BLaER1 treated with 17β-estradiol and CSF1 and Interleukin-3, amounts not matched to agents 10 nM and 100 nM (cell line): ENCODE data around the gene ACSL5.

Source experiments
- H3K27ac ChIP-seq, 11 experiments: shearing (Covaris generic); formaldehyde crosslinking; 2 replicates each; pipeline ENCODE4 v1.8.1; 2022
- H3K27me3 ChIP-seq, 11 experiments: shearing (Covaris generic); formaldehyde crosslinking; 2 replicates each; pipeline ENCODE4 v1.8.1; 2022
- H3K36me3 ChIP-seq, 11 experiments: shearing (Covaris generic); formaldehyde crosslinking; 2 replicates each; pipeline ENCODE4 v1.8.1; 2022
- H3K4me1 ChIP-seq, 10 experiments: shearing (Covaris generic); formaldehyde crosslinking; 2 replicates each; pipeline ENCODE4 v1.8.1; 2022
- H3K4me2 ChIP-seq, 11 experiments: shearing (Covaris generic); formaldehyde crosslinking; 2 replicates each; pipeline ENCODE4 v1.8.1; 2022
- H3K4me3 ChIP-seq, 10 experiments: shearing (Covaris generic); formaldehyde crosslinking; 2 replicates each; pipeline ENCODE4 v1.8.1; 2022
- H3K9ac ChIP-seq, 11 experiments: shearing (Covaris generic); formaldehyde crosslinking; 2 replicates each; pipeline ENCODE4 v1.8.1; 2022
- H3K9me3 ChIP-seq, 11 experiments: shearing (Covaris generic); formaldehyde crosslinking; replicated peaks in 1 of 11; 2 replicates each; pipeline ENCODE4 v1.8.1; 2022
- H4K20me1 ChIP-seq, 11 experiments: shearing (Covaris generic); formaldehyde crosslinking; 2 replicates each; pipeline ENCODE4 v1.8.1; 2022
- Cebpa-rat ChIP-seq, 11 experiments: shearing (Covaris generic); IDR thresholded peaks; 2 replicates each; pipeline ENCODE4 v1.8.1; 2022

Gene ACSL5

DNA sequence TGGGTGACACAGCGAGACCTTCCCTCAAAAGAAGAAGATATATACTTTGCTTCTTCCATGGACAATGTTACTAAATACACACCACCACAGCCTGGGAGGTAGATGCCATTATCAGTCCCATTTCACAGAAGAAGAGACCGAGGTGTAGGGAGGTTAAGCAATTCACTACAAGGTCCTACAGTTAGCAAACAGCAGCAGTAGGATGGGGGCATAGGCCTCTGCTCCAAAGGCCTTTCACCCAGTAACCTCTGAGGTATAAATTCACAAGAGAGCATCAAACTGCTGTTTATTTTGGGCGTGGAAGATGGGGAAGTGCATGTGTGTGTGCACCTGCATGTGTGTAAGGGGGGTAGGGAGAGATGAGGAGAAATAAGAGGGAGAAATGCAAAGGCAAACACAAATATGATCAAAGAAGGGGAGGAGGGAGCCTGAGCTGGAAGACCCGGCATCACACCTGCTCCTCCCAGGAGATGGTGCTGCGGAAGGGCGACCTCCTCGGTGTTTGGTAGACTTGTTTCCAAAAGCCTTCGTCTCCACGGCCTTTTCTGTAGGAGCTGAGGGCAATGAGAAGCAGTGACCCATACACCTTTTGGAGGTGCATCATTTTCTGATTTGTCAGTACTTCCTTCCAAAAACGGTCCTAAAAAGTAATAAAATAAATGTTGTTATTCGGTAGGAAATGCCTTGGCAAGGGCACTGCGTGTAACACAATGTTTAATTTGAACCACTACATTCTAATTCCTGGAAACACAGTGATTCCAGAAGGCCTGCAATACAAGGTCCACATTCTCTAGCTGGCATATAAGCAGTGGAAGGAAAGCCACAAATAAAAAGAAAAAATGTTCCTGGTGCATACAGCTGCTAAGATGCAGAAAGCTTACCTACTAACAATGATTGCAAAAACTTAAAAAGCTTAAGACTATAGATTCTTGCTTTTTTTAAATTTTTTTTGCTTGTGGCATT is 25.9 kb upstream of the ACSL5 start:
- Histone ChIP-seq H3K4me2 (no peak overlapping the region), H3K4me3 (no peak overlapping the region)
- no peak for TF ChIP-seq Cebpa-rat (IDR thresholded peaks at IDR 0.05)

DNA sequence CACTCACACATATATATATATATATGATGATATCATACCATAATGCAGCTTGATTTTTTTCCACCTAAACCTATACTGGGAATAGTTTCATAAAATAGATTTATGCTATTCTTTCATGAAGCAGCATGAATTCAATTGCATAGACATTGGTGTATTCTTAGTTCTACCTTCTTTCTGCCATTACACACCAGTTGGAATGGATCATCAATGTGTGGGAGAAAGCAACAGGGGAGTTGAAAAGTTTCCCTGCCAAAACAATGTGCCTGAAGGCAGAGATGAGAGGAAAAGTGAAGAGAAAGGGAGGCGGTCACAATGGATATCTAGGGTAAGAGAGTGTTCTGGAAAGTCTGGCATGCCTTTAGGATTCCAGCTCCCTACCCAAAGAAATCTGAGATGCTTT is 25.2 kb upstream of the ACSL5 start:
- no peak overlapping the region for H3K9ac ChIP-seq
- peaks cover 0 to 14% (median 6%) of the 10 kb centered on the region in 11 experiments; a peak in 12 of 22 replicates for H3K9me3 ChIP-seq
- no peak overlapping the region for H3K4me3 ChIP-seq
- no peaks in the 10 kb centered on the region for H3K27me3 ChIP-seq
- no peak overlapping the region for H3K4me2 ChIP-seq
- peaks cover 0 to 13% (median 0%) of the 10 kb centered on the region in 10 experiments; a peak in 4 of 20 replicates for H3K4me1 ChIP-seq
- H3K36me3 ChIP-seq, result no peaks in the 10 kb centered on the region
- TF ChIP-seq Cebpa-rat (IDR thresholded peaks at IDR 0.05), result no peak
- no peak overlapping the region for H3K27ac ChIP-seq
- H4K20me1 ChIP-seq, result no peaks in the 10 kb centered on the region

More for the DNA sequence above, 25.9 kb upstream of the ACSL5 start:
- Histone ChIP-seq H3K9me3 (peaks cover 0 to 14% (median 6%) of the 10 kb centered on the region in 11 experiments; a peak in 12 of 22 replicates), H3K27me3 (no peaks in the 10 kb centered on the region), H3K9ac (no peak overlapping the region), H3K36me3 (no peaks in the 10 kb centered on the region), H3K27ac (no peak overlapping the region), H3K4me1 (peaks cover 0 to 13% (median 0%) of the 10 kb centered on the region in 10 experiments; a peak in 4 of 20 replicates), H4K20me1 (no peaks in the 10 kb centered on the region)

DNA sequence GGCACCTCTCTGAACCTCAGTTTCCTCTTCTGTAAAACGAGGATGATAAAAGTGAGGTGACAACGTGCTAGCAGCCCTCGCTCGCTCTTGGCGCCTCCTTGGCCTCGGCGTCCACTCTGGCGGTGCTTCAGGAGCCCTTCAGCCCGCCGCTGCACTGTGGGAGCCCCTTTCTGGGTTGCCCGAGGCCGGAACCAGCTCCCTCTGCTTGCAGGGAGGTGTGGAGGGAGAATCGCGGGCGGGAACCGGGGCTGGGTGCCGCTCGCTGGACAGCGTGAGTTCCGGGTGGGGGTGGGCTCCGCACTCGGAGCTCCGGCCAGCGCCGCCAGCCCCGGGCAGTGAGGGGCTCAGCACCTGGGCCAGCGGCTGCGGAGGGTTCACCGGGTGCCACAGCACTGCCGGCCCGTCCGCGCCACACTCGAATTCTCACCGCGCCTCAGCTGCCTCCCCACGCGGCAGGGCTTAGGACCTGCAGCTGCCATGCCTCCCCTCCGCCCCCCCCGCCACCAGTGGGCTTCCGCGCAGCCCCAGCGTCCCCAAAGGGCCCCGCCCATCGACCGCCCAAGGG is 24.3 kb upstream of the ACSL5 start:
- H3K27ac ChIP-seq, result no peak overlapping the region
- H3K4me2 ChIP-seq, result no peak overlapping the region
- H3K9me3 ChIP-seq, result peaks cover 0 to 14% (median 6%) of the 10 kb centered on the region in 11 experiments; a peak in 12 of 22 replicates
- H3K27me3 ChIP-seq, result no peaks in the 10 kb centered on the region
- TF ChIP-seq Cebpa-rat (IDR thresholded peaks at IDR 0.05), result no peak
- no peaks in the 10 kb centered on the region for H4K20me1 ChIP-seq
- no peak overlapping the region for H3K4me3 ChIP-seq
- H3K9ac ChIP-seq, result no peak overlapping the region
- no peaks in the 10 kb centered on the region for H3K36me3 ChIP-seq
- H3K4me1 ChIP-seq, result peaks cover 0 to 13% (median 0%) of the 10 kb centered on the region in 10 experiments; a peak in 4 of 20 replicates

DNA sequence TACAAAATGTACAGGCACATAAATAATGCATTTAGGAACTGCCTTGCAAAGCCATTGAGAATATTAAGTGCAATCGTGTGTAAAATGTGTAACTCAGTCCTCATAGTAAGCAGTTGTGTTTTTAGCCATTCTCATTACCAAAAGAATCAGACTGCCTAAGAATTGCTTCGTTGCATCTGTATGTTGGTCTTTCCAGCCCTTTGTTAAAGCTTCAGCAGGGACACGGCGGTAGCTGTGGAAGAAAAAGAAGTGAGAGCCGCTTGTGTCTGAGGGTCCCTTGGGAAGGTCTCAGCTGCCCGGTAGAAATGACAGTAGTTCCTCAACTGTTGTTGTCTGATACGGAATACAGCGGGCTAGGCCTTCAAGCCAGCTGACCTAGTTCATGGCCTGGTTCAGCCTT is 22.8 kb upstream of the ACSL5 start:
- Histone ChIP-seq H3K4me3 (no peak overlapping the region), H4K20me1 (no peaks in the 10 kb centered on the region), H3K9ac (no peak overlapping the region), H3K4me1 (peaks cover 0 to 13% (median 0%) of the 10 kb centered on the region in 10 experiments; a peak in 4 of 20 replicates), H3K4me2 (peak overlapping the region in 1 of 11 experiments; percentile 36; a peak in 2 of 22 replicates), H3K9me3 (peaks cover 0 to 14% (median 6%) of the 10 kb centered on the region in 11 experiments; a peak in 12 of 22 replicates), H3K36me3 (no peaks in the 10 kb centered on the region), H3K27ac (no peak overlapping the region), H3K27me3 (no peaks in the 10 kb centered on the region)
- no peak for TF ChIP-seq Cebpa-rat (IDR thresholded peaks at IDR 0.05)

DNA sequence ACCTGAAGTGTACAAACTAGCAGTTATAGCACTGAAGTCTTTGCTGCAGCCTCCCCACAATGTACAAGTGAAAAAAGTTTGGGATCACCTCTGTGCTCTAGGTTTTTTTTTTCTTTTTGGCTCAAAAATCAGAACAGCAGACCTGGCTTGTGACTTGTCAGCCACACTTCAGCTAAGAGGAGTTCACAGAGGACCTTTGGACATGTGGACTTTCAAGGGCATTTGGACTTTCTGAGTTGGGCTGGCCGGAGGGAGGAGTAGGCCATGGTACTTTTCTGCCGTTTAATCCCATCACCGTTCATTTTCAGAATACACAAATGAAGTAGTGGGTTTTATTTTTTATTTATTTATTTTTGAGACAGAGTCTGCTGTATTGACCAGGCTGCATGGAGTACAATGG is 21.9 kb upstream of the ACSL5 start:
- no peak overlapping the region for H3K9ac ChIP-seq
- H4K20me1 ChIP-seq, result no peaks in the 10 kb centered on the region
- H3K27me3 ChIP-seq, result no peaks in the 10 kb centered on the region
- peaks cover 0 to 14% (median 6%) of the 10 kb centered on the region in 11 experiments; a peak in 12 of 22 replicates for H3K9me3 ChIP-seq
- no peak overlapping the region for H3K27ac ChIP-seq
- TF ChIP-seq Cebpa-rat (IDR thresholded peaks at IDR 0.05), result no peak
- H3K36me3 ChIP-seq, result no peaks in the 10 kb centered on the region
- H3K4me3 ChIP-seq, result no peak overlapping the region
- H3K4me1 ChIP-seq, result peaks cover 0 to 13% (median 0%) of the 10 kb centered on the region in 10 experiments; a peak in 4 of 20 replicates
- no peak overlapping the region for H3K4me2 ChIP-seq

DNA sequence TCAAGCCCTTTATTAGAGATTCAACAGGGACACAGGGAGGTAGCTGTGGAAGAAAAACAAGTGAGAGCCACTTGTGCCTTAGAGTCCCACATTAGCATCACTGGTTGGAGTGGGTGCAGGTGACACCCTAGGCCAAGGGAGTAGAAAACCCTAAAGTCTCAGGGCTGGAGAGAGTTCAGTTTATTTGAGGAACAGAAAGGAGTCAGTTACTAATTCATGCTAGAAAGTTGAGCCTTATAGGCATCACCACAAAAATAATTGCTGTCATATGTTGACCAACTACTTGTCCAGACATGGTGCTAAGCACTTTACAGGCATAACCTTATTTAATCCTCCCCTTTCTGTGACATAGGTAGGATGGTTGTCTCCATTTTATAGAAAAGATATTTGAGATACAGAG is 20.9 kb upstream of the ACSL5 start:
- Histone ChIP-seq H3K4me3 (no peak overlapping the region), H3K4me2 (no peak overlapping the region), H3K9me3 (peaks cover 0 to 14% (median 6%) of the 10 kb centered on the region in 11 experiments; a peak in 12 of 22 replicates), H3K9ac (no peak overlapping the region), H3K36me3 (no peaks in the 10 kb centered on the region), H4K20me1 (no peaks in the 10 kb centered on the region), H3K27me3 (no peaks in the 10 kb centered on the region), H3K27ac (no peak overlapping the region), H3K4me1 (peaks cover 0 to 7% (median 0%) of the 10 kb centered on the region in 10 experiments; a peak in 4 of 20 replicates)
- TF ChIP-seq Cebpa-rat (IDR thresholded peaks at IDR 0.05), result no peak

DNA sequence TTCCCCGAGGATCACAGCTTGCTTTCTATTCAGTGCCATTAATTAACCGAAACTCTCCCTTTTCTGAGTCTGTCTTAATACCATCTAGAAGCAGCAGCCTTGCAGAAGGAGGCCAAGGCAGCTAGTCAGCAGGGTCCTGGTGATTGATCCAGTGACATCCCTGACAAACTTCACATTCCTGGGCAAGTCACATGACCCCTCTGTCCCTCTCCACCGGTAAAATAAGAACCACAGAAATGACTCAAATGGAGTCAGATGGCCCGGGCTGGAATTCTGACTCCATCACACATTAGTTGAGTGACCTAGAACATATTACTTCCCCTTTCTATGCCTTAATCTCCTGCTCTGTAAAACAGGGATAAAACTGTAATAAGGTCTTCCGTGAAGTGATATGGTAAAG is 17.2 kb upstream of the ACSL5 start:
- no peak overlapping the region for H3K4me3 ChIP-seq
- H3K27ac ChIP-seq, result no peak overlapping the region
- no peak overlapping the region for H3K9ac ChIP-seq

DNA sequence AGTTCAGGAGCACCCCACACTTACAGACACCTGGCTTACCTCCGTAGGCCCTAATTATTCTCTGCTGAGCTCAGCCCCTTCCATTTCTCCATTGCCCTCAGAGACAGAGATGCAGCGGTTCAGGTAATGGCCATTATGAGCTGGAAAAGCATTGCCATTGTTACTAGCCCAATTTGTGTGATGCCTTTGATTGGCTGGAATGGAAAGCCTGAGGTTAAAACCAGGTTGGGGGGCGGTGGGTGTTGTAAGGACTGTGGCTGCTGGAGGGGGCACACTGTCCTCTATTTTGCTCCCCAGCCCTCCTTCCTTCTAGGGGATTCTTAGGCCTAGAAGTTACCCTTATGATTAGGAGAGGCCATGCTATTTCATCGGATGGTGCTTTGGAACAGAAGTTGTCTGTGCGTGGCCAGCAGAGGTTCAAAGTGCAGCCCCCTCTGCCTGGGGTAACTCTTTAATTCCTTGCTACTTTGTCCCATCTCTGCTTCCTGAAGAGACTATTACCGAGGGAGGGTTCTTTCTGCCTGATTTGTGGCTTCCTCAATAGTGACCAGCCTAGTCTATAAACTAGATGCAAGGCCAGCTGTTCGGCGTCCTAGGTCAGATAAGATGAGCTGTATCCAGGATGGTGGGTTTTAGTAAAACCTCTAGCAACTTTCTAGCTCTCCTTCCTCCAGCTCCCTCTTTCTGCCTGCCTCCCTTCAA is 14.2 kb upstream of the ACSL5 start:
- Histone ChIP-seq H3K4me3 (no peak overlapping the region), H3K4me2 (no peak overlapping the region), H4K20me1 (no peaks in the 10 kb centered on the region), H3K9ac (no peak overlapping the region), H3K27ac (no peak overlapping the region), H3K9me3 (no peaks in the 10 kb centered on the region), H3K27me3 (no peaks in the 10 kb centered on the region), H3K36me3 (no peaks in the 10 kb centered on the region), H3K4me1 (no peaks in the 10 kb centered on the region)
- TF ChIP-seq Cebpa-rat (IDR thresholded peaks at IDR 0.05), result no peak

More for the DNA sequence above, 17.2 kb upstream of the ACSL5 start:
- H3K36me3 ChIP-seq, result no peaks in the 10 kb centered on the region
- no peaks in the 10 kb centered on the region for H4K20me1 ChIP-seq
- no peaks in the 10 kb centered on the region for H3K9me3 ChIP-seq
- TF ChIP-seq Cebpa-rat (IDR thresholded peaks at IDR 0.05), result no peak
- no peaks in the 10 kb centered on the region for H3K4me1 ChIP-seq
- H3K4me2 ChIP-seq, result no peak overlapping the region
- H3K27me3 ChIP-seq, result no peaks in the 10 kb centered on the region
